ENCODE measurements around the gene LRRTM2. TPM values are rescaled to one million over a fixed set of nuclear protein-coding genes. Genes with fewer than 3 reads are reported as not detected.

Gene LRRTM2
- total RNA-seq, 1 donor from 2014 or later, result not detected

GRCh38 chr5:138913773-138914172 lies 38.6 kb upstream of the LRRTM2 start:
- no peak for DNase-seq
- TF ChIP-seq, protein P1, sequence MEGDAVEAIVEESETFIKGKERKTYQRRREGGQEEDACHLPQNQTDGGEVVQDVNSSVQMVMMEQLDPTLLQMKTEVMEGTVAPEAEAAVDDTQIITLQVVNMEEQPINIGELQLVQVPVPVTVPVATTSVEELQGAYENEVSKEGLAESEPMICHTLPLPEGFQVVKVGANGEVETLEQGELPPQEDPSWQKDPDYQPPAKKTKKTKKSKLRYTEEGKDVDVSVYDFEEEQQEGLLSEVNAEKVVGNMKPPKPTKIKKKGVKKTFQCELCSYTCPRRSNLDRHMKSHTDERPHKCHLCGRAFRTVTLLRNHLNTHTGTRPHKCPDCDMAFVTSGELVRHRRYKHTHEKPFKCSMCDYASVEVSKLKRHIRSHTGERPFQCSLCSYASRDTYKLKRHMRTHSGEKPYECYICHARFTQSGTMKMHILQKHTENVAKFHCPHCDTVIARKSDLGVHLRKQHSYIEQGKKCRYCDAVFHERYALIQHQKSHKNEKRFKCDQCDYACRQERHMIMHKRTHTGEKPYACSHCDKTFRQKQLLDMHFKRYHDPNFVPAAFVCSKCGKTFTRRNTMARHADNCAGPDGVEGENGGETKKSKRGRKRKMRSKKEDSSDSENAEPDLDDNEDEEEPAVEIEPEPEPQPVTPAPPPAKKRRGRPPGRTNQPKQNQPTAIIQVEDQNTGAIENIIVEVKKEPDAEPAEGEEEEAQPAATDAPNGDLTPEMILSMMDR (IDR thresholded peaks at IDR 0.05; ENCODE audit: borderline replicate concordance), result no peak
- H3K4me3 ChIP-seq, result no peak overlapping the region
- H3K27ac ChIP-seq (replicated peaks), result peak overlapping the region; percentile 78
- no peaks in the 10 kb centered on the region for H3K27me3 ChIP-seq (ENCODE audit: low read depth)
- H3K4me1 ChIP-seq, result peaks cover 50% of the 10 kb centered on the region
- H3K36me3 ChIP-seq, result peaks cover 18% of the 10 kb centered on the region
- H3K9me3 ChIP-seq (replicated peaks), result no peaks in the 10 kb centered on the region
- intact Hi-C loops (cut with micrococcal nuclease), result no loop called here

GRCh38 chr5:138912093-138912492 lies 37.0 kb upstream of the LRRTM2 start:
- Histone ChIP-seq H3K27ac (replicated peaks) (peak overlapping the region; percentile 36), H3K27me3 (ENCODE audit: low read depth) (no peaks in the 10 kb centered on the region), H3K9me3 (replicated peaks) (no peaks in the 10 kb centered on the region), H3K4me1 (peaks cover 46% of the 10 kb centered on the region), H3K36me3 (peaks cover 21% of the 10 kb centered on the region), H3K4me3 (no peak overlapping the region)
- TF ChIP-seq, protein P1 (IDR thresholded peaks at IDR 0.05; ENCODE audit: borderline replicate concordance), result no peak
- no peak for DNase-seq
- intact Hi-C loops (cut with micrococcal nuclease), result no loop called here

DNA sequence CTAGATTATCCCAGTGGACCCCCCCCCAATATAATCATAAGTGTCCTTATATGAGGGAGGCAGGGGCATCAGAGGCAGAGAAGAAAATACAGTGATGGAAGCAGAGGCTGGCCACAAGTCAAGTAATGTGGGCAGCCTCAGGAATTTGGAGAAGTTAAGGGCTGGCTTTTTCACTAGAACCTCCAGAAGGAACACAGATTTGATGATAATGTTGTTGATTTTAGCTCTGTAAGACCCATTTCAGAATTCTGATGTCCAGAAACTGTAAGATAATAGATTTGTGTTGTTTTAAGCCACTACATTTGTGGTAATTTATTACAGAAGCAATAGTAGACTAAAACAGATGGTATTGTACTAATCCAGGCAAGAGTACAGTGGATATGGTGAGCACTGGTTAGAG lies 36.3 kb upstream of the LRRTM2 start:
- DNase-seq, result no peak
- intact Hi-C loops (cut with micrococcal nuclease), result no loop called here
- no peak overlapping the region for H3K4me3 ChIP-seq
- peaks cover 27% of the 10 kb centered on the region for H3K36me3 ChIP-seq
- TF ChIP-seq, protein P1 (IDR thresholded peaks at IDR 0.05; ENCODE audit: borderline replicate concordance), result no peak
- H3K27me3 ChIP-seq (ENCODE audit: low read depth), result no peaks in the 10 kb centered on the region
- peak overlapping the region; percentile 36 for H3K27ac ChIP-seq (replicated peaks)
- no peaks in the 10 kb centered on the region for H3K9me3 ChIP-seq (replicated peaks)
- peaks cover 46% of the 10 kb centered on the region for H3K4me1 ChIP-seq

GRCh38 chr5:138910546-138911185 lies 35.5 kb upstream of the LRRTM2 start:
- intact Hi-C loops (cut with micrococcal nuclease), result no loop called here
- H3K27me3 ChIP-seq (ENCODE audit: low read depth), result no peaks in the 10 kb centered on the region
- H3K27ac ChIP-seq (replicated peaks), result no peak overlapping the region
- TF ChIP-seq, protein P1 (IDR thresholded peaks at IDR 0.05; ENCODE audit: borderline replicate concordance), result no peak
- no peaks in the 10 kb centered on the region for H3K9me3 ChIP-seq (replicated peaks)
- H3K4me1 ChIP-seq, result peaks cover 46% of the 10 kb centered on the region
- DNase-seq, result no peak
- H3K4me3 ChIP-seq, result no peak overlapping the region
- H3K36me3 ChIP-seq, result peaks cover 35% of the 10 kb centered on the region

GRCh38 chr5:138909734-138910133 lies 34.6 kb upstream of the LRRTM2 start:
- Histone ChIP-seq H3K4me3 (no peak overlapping the region), H3K4me1 (peaks cover 43% of the 10 kb centered on the region), H3K9me3 (replicated peaks) (no peaks in the 10 kb centered on the region), H3K27me3 (ENCODE audit: low read depth) (no peaks in the 10 kb centered on the region), H3K27ac (replicated peaks) (no peak overlapping the region), H3K36me3 (peaks cover 44% of the 10 kb centered on the region)
- no peak for DNase-seq
- TF ChIP-seq, protein P1 (IDR thresholded peaks at IDR 0.05; ENCODE audit: borderline replicate concordance), result no peak
- intact Hi-C loops (cut with micrococcal nuclease), result no loop called here
